ENCODE measurements around the gene PAXIP1.

PAXIP1 gene

GRCh38 chr7:154916856-154917807 lies 85.8 kb downstream of the PAXIP1 start:
- Histone ChIP-seq H3K36me3 (ENCODE audit: control insufficient read depth, low read depth, low read length) (no peaks in the 10 kb centered on the region), H3K27ac (ENCODE audit: low read length) (no peak overlapping the region), H3K4me1 (ENCODE audit: control insufficient read depth, low read depth, low read length) (no peaks in the 10 kb centered on the region), H3K9me3 (ENCODE audit: control insufficient read depth, low read depth, low read length) (no peaks in the 10 kb centered on the region), H3K4me3 (ENCODE audit: low read length) (no peak overlapping the region), H3K9ac (ENCODE audit: low read length) (no peak overlapping the region), H3K27me3 (ENCODE audit: control insufficient read depth, insufficient read depth, low read length) (peaks cover 8% of the 10 kb centered on the region)

- Histone ChIP-seq H3K4me1 (ENCODE audit: control insufficient read depth, low read depth, low read length) (no peaks in the 10 kb centered on the region), H3K9me3 (ENCODE audit: control insufficient read depth, low read depth, low read length) (no peaks in the 10 kb centered on the region), H3K36me3 (ENCODE audit: control insufficient read depth, low read depth, low read length) (no peaks in the 10 kb centered on the region), H3K27ac (ENCODE audit: low read length) (no peak overlapping the region), H3K4me3 (ENCODE audit: low read length) (no peak overlapping the region), H3K9ac (ENCODE audit: low read length) (no peak overlapping the region), H3K27me3 (ENCODE audit: control insufficient read depth, insufficient read depth, low read length) (peaks cover 8% of the 10 kb centered on the region)
These were observed 86.5 kb downstream of the PAXIP1 start for GRCh38 chr7:154916381-154916780.

- Histone ChIP-seq H3K36me3 (ENCODE audit: control insufficient read depth, low read depth, low read length) (no peaks in the 10 kb centered on the region), H3K9ac (ENCODE audit: low read length) (no peak overlapping the region), H3K4me1 (ENCODE audit: control insufficient read depth, low read depth, low read length) (no peaks in the 10 kb centered on the region), H3K27me3 (ENCODE audit: control insufficient read depth, insufficient read depth, low read length) (peaks cover 8% of the 10 kb centered on the region), H3K9me3 (ENCODE audit: control insufficient read depth, low read depth, low read length) (no peaks in the 10 kb centered on the region), H3K27ac (ENCODE audit: low read length) (no peak overlapping the region), H3K4me3 (ENCODE audit: low read length) (no peak overlapping the region)
These were observed 87.3 kb downstream of the PAXIP1 start for GRCh38 chr7:154915600-154915999.

- H3K9ac ChIP-seq (ENCODE audit: low read length), result no peak overlapping the region
- peaks cover 8% of the 10 kb centered on the region for H3K27me3 ChIP-seq (ENCODE audit: control insufficient read depth, insufficient read depth, low read length)
These were observed 87.9 kb downstream of the PAXIP1 start for GRCh38 chr7:154914996-154915380.

GRCh38 chr7:154914308-154914995 lies 88.5 kb downstream of the PAXIP1 start:
- Histone ChIP-seq H3K9ac (ENCODE audit: low read length) (no peak overlapping the region), H3K4me3 (ENCODE audit: low read length) (no peak overlapping the region), H3K27me3 (ENCODE audit: control insufficient read depth, insufficient read depth, low read length) (peaks cover 8% of the 10 kb centered on the region), H3K36me3 (ENCODE audit: control insufficient read depth, low read depth, low read length) (no peaks in the 10 kb centered on the region), H3K9me3 (ENCODE audit: control insufficient read depth, low read depth, low read length) (no peaks in the 10 kb centered on the region), H3K4me1 (ENCODE audit: control insufficient read depth, low read depth, low read length) (no peaks in the 10 kb centered on the region), H3K27ac (ENCODE audit: low read length) (no peak overlapping the region)

More at GRCh38 chr7:154914996-154915380, 87.9 kb downstream of the PAXIP1 start:
- H3K9me3 ChIP-seq (ENCODE audit: control insufficient read depth, low read depth, low read length), result no peaks in the 10 kb centered on the region
- H3K27ac ChIP-seq (ENCODE audit: low read length), result no peak overlapping the region
- no peaks in the 10 kb centered on the region for H3K4me1 ChIP-seq (ENCODE audit: control insufficient read depth, low read depth, low read length)
- no peak overlapping the region for H3K4me3 ChIP-seq (ENCODE audit: low read length)
- H3K36me3 ChIP-seq (ENCODE audit: control insufficient read depth, low read depth, low read length), result no peaks in the 10 kb centered on the region

- H3K4me3 ChIP-seq (ENCODE audit: low read length), result peak overlapping the region; percentile 30
These were observed 89.2 kb downstream of the PAXIP1 start for GRCh38 chr7:154913638-154914307.

GRCh38 chr7:154912871-154913637 lies 89.9 kb downstream of the PAXIP1 start:
- Histone ChIP-seq H3K9ac (ENCODE audit: low read length) (no peak overlapping the region), H3K4me3 (ENCODE audit: low read length) (no peak overlapping the region)

More at GRCh38 chr7:154913638-154914307, 89.2 kb downstream of the PAXIP1 start:
- H3K9ac ChIP-seq (ENCODE audit: low read length), result no peak overlapping the region
- H3K9me3 ChIP-seq (ENCODE audit: control insufficient read depth, low read depth, low read length), result no peaks in the 10 kb centered on the region
- no peak overlapping the region for H3K27ac ChIP-seq (ENCODE audit: low read length)
- no peaks in the 10 kb centered on the region for H3K36me3 ChIP-seq (ENCODE audit: control insufficient read depth, low read depth, low read length)
- no peaks in the 10 kb centered on the region for H3K4me1 ChIP-seq (ENCODE audit: control insufficient read depth, low read depth, low read length)
- H3K27me3 ChIP-seq (ENCODE audit: control insufficient read depth, insufficient read depth, low read length), result peaks cover 8% of the 10 kb centered on the region

GRCh38 chr7:154911862-154912455 lies 91.0 kb downstream of the PAXIP1 start:
- Histone ChIP-seq H3K9me3 (ENCODE audit: control insufficient read depth, low read depth, low read length) (no peaks in the 10 kb centered on the region), H3K9ac (ENCODE audit: low read length) (no peak overlapping the region), H3K27ac (ENCODE audit: low read length) (no peak overlapping the region), H3K36me3 (ENCODE audit: control insufficient read depth, low read depth, low read length) (no peaks in the 10 kb centered on the region), H3K27me3 (ENCODE audit: control insufficient read depth, insufficient read depth, low read length) (peaks cover 8% of the 10 kb centered on the region), H3K4me1 (ENCODE audit: control insufficient read depth, low read depth, low read length) (no peaks in the 10 kb centered on the region), H3K4me3 (ENCODE audit: low read length) (no peak overlapping the region)

More at GRCh38 chr7:154912871-154913637, 89.9 kb downstream of the PAXIP1 start:
- Histone ChIP-seq H3K9me3 (ENCODE audit: control insufficient read depth, low read depth, low read length) (no peaks in the 10 kb centered on the region), H3K36me3 (ENCODE audit: control insufficient read depth, low read depth, low read length) (no peaks in the 10 kb centered on the region), H3K4me1 (ENCODE audit: control insufficient read depth, low read depth, low read length) (no peaks in the 10 kb centered on the region), H3K27me3 (ENCODE audit: control insufficient read depth, insufficient read depth, low read length) (peaks cover 8% of the 10 kb centered on the region), H3K27ac (ENCODE audit: low read length) (no peak overlapping the region)

GRCh38 chr7:154911411-154911810 lies 91.5 kb downstream of the PAXIP1 start:
- Histone ChIP-seq H3K9me3 (ENCODE audit: control insufficient read depth, low read depth, low read length) (no peaks in the 10 kb centered on the region), H3K27me3 (ENCODE audit: control insufficient read depth, insufficient read depth, low read length) (peaks cover 8% of the 10 kb centered on the region), H3K4me3 (ENCODE audit: low read length) (no peak overlapping the region), H3K36me3 (ENCODE audit: control insufficient read depth, low read depth, low read length) (no peaks in the 10 kb centered on the region), H3K4me1 (ENCODE audit: control insufficient read depth, low read depth, low read length) (no peaks in the 10 kb centered on the region), H3K9ac (ENCODE audit: low read length) (no peak overlapping the region), H3K27ac (ENCODE audit: low read length) (no peak overlapping the region)

GRCh38 chr7:154910977-154911376 lies 91.9 kb downstream of the PAXIP1 start:
- H3K4me3 ChIP-seq (ENCODE audit: low read length), result no peak overlapping the region
- H3K4me1 ChIP-seq (ENCODE audit: control insufficient read depth, low read depth, low read length), result no peaks in the 10 kb centered on the region
- no peak overlapping the region for H3K9ac ChIP-seq (ENCODE audit: low read length)
- peaks cover 8% of the 10 kb centered on the region for H3K27me3 ChIP-seq (ENCODE audit: control insufficient read depth, insufficient read depth, low read length)
- no peaks in the 10 kb centered on the region for H3K36me3 ChIP-seq (ENCODE audit: control insufficient read depth, low read depth, low read length)
- H3K27ac ChIP-seq (ENCODE audit: low read length), result no peak overlapping the region
- no peaks in the 10 kb centered on the region for H3K9me3 ChIP-seq (ENCODE audit: control insufficient read depth, low read depth, low read length)

Data from iPS-18a (cell line).